ENCODE measurements around the gene DYSF.

DNA sequence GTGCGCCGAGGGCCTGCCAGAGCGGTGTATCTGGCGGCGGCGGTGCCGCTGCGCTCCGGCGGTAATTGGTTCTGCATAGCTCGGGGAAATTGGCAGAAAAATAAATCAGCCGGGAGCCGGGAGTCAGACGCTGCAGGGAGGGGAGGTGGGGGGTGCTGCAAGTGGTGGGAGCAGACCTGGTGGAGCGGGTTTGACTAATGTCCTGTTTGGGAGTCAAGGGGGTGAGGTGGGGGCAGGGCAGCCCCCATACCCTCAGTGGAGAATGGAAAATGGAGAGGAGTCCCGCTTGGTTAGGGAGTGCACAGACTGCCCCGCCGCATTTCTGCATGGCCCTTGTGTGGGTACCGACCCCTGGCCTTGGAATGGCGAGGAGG, 107.3 kb downstream of the DYSF start:
- TF ChIP-seq, protein P1, sequence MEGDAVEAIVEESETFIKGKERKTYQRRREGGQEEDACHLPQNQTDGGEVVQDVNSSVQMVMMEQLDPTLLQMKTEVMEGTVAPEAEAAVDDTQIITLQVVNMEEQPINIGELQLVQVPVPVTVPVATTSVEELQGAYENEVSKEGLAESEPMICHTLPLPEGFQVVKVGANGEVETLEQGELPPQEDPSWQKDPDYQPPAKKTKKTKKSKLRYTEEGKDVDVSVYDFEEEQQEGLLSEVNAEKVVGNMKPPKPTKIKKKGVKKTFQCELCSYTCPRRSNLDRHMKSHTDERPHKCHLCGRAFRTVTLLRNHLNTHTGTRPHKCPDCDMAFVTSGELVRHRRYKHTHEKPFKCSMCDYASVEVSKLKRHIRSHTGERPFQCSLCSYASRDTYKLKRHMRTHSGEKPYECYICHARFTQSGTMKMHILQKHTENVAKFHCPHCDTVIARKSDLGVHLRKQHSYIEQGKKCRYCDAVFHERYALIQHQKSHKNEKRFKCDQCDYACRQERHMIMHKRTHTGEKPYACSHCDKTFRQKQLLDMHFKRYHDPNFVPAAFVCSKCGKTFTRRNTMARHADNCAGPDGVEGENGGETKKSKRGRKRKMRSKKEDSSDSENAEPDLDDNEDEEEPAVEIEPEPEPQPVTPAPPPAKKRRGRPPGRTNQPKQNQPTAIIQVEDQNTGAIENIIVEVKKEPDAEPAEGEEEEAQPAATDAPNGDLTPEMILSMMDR (IDR thresholded peaks at IDR 0.05): no peak
- no peak for TF ChIP-seq POLR2A (IDR thresholded peaks at IDR 0.05)

Measured in lower leg skin (tissue), 3 donors.